Cortex of kidney (tissue), 1 donor: ENCODE data around the gene ID2.

Experiments used
- DNase-seq: peaks from one replicate; lab custom pipeline; 2025; lab: John Stamatoyannopoulos, UW

The ID2 gene

DNA sequence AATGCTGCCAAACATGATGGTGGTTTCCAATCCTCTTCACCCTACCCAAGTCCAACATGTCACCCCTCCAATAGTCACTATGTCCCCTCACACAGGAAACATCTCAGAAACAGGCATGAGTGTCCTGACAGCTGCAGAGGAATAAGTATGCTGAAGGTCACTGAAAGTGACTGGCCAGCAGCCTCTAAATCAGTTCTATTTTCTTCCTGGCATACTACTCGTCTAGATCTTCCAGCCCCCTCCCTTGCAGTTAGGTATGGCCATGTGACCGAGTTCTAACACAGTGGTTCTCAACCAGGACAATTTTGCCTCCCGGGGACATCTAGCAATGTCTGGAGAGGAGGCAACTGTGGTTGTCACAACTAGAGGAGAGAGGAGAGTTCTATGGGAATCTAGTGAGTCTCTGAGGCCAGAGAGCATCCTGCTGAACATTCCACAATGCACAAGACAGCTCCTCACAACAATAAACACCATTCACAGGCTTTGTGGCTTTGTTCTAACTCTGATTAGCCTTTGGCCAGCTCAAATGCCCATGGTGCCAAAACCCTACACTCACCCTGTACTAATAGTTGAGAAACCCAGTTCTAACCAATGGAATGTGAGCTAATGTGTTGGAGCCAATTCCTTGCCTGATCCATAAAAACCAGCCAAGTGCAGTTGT, 12.6 kb upstream of the ID2 start:
- DNase-seq = no peak

DNA sequence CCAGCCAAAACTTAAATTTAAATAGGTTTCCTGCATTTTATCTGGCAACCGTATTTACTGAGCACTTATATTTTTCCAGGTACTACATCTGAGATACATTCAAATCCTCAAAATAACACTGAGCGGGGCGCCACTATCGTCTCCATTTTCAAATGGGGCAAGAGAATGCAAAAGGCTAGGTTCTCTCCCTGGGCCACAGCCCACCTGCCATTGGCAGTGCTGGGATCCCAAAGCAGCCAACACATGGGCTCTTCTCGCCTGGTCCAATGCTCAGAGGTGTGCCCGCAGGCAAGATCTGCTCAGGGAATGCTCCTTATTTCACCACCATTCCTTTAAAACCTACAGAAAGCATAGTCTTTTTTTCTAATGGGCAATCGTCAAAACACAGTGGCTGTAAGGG, 11.3 kb upstream of the ID2 start:
- DNase-seq = no peak

DNA sequence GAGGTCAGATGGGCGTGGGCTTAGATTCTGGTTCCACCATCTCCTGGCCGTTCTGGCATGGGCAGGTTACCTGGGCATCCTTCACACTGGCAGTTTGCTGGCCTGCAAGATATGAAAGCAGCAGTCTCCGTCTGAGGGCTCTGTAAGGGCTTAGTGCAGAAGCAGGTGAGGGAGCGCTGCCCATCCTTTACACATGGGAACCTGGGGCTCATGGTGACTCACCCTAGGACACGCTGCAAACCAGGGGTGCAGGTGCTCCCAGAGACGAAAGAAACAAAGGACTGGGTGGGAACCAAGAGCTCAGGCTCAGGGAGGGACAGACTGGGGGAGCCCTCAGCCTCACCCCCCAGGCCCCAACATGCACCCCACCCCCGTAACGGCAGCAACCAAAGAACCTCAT, 10.7 kb upstream of the ID2 start:
- DNase-seq = no peak

DNA sequence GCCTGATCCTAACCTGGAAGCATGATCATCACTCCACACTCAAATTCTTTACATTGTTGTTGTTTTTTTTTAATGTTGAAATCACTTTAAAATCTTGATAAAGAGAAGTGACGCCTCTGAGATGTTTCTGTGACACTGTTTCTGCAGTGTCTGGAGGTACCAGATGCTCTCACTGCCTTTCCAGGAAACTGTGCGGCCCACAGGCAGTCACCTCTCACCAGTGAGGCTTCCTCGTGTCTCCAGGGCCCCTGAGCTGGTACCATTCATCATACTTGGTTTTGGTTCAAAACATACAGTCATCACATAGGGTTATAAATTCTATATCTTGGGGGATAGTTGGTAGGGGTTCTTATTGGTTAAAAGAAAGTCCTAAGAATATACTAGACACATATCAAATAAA, 10.1 kb upstream of the ID2 start:
- no peak for DNase-seq

DNA sequence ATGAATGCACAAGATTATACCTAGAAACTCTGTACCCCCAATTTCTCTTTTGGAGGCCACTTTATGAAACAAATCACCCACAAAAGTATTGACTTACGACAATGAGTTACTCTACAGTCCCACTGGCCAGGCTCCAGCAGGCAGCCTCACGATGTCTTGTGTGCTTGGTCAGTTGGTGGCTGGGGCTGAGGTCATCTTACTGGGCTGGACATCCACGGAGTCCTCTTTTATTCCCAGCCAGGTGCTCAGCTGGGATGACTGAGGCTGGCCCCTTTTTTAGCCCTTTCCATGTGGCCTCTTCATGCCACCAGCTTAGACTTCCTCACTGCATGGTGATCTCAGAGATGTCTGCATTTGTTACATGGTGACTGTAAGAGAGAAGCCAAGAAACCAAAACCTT, 8.9 kb upstream of the ID2 start:
- DNase-seq = no peak

DNA sequence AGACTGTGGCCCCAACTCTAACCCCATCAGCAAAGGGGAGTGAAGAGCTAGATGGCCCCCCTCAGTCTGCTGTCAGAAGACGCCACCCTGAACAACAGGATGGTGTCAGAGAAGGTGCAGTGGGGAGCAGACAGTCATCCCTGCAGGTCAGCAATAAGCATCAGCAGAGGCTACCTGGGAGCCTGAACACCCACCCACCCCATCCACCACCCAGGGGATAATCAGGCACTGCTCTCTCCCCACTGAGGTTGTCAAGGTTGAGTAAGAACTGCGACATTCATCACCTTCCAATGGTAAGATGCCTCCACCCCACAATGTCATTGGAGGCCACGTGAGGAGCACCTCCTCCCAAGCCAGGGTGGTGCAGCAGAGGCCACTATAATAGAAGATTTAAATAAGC, 8.5 kb upstream of the ID2 start:
- DNase-seq = no peak

DNA sequence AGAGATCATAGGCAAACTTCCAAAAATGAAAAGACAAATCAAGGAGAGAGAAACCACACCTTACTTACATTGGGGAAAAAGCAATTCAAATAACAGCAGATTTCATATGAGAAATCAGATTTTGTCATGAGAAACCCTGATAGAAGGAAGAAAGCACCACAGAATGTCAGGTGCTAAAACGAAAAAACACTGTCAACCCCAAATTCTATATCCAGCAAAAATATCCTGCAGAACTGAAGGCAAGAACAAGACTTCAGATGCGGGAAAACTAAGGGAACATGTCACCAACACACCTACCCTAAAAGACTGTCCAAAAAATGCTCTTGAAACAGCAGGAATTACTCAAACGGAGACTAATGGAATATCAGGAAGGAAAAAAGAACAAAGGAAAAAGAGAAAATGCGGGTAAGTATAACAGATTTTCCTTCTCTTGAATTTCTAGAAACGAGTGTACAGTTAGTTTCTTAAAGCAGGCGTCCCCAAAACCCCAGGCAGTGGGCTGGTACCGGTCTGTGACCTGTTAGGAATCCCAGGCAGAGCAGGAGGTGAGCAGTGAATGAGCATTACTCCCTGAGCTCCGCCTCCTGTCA, 7.3 kb upstream of the ID2 start:
- DNase-seq = no peak

DNA sequence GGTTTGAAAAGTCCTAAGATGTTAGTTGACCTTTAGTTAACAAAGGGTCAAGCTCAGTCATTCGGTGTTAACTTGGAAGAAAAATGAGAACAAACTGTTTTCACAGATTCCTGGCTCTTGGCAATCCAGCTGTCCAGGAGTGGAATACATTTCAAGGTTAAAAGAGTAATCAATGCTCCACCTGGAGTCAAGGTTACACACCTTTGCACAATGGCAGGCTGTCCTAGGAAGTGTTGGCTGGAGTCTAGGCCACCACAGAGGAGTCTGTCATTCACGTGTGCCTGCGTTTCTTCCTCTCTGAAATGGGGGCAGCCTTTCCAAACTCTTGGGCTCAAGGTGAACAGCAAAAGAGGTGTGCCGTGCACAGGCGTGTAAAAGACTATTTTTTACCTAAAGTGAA, 6.3 kb upstream of the ID2 start:
- no peak for DNase-seq

DNA sequence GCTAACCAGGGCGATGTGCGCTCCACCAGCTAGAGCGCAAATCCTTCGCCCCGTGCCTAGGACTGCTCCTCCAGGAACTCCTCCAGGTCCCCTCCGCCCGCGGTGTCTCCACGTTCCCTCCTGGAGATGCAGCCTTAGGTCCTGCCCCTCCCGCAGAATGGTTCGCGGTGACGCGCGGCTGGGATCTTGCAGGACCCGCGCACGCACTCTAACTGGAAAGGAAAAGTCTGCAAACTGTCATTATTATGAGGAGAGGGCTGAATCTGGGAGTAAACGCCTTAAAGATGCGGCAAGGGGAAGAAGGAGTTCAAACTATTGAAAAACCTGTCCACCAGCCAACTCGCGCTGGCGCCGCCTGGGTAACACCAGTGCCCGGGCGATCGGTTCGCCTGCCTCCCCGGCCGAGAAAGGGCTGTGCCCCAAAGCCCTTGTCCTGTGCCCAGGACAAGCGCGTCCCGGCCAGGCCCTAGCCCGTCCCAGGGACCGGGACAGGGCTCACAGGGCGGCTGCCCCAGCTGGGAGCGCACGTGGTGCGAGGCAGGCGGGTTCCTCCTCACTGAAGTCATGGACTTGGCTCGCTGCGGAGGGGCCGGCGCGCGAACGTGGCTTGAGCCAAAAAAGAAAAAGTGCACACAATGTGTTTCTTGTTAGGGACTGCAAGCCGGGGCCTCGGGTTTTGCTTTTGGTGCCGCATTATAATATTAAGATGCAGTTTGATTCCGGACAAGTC, 5.5 kb upstream of the ID2 start:
- no peak for DNase-seq

DNA sequence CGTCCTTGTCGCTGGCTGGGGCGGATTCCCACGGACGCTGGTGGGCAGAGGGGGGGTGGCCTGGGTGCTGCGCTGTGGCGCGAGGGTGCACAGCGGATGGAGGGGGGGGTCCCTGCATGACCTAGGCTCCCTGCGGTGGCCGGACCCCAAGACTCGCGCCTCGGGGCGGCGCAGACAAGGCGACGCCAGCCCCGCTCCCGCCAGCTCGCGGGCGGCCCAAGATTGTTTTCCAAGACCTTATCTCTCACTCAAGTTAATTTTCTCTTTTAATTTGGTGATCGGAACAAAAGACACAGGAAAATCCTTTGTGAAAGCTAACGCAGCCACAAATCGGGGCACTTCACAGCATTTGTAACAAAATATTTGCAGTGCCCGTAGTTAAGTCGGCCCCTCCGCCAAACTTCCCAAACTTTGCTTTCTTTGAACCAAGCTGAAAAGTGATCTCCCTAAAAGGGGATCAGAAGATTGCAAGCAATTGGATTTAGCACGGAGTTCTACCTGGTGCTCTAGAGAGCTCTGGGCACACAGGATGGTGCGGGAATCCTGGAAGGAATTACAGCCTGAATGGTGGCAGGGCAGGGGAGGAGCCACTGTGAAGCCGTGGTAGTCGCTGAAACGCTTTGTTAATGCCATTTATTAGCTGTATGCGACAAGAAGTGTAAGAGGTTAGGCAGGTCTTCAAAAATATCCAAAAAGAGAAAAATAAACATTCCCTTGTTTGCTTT, 4.8 kb upstream of the ID2 start:
- no peak for DNase-seq

DNA sequence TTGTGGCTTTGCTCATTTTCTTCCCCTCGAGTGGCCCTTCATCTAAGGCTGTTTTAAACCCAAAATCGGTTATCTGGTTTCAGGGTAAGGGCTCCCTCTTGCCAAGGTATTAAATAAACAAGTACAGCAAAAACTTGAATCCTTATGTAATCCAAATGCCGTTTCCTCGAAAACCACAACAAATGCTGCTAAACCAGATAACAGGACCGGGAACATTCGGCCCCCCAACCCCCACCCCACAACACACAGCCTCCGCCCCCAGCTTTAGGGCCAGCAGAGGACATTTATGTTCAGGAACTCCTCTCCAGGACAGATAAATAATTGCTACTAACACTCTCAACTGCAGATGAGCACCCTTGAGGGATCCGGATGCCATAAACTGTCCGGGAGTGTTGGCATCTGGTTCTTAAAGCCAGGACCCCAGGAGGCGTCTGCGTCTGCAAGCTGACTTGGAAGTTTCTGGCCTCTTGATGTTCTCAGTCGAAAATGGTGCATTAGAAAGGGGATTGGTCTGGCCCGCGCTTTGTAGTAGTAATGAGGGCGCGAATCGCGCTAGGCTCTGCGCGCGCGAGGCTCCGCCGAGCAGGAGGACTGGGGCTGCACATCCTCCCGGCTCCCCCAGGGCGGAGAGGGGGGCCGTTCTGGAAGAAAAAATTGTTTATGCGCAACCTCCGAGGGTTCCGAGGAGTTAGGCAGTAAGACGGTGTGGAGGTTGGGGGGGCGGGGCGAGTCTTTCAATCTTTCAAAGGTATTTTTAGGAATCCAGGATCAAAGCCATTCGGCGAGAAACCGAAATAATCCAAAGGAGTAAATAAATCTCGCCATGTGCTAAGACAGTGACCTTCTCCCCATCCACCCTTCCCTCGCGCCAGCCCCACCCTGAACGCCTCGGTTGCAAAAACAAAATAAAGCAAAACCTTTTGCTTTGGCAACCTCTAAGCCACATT, 3.9 kb upstream of the ID2 start:
- no peak for DNase-seq

DNA sequence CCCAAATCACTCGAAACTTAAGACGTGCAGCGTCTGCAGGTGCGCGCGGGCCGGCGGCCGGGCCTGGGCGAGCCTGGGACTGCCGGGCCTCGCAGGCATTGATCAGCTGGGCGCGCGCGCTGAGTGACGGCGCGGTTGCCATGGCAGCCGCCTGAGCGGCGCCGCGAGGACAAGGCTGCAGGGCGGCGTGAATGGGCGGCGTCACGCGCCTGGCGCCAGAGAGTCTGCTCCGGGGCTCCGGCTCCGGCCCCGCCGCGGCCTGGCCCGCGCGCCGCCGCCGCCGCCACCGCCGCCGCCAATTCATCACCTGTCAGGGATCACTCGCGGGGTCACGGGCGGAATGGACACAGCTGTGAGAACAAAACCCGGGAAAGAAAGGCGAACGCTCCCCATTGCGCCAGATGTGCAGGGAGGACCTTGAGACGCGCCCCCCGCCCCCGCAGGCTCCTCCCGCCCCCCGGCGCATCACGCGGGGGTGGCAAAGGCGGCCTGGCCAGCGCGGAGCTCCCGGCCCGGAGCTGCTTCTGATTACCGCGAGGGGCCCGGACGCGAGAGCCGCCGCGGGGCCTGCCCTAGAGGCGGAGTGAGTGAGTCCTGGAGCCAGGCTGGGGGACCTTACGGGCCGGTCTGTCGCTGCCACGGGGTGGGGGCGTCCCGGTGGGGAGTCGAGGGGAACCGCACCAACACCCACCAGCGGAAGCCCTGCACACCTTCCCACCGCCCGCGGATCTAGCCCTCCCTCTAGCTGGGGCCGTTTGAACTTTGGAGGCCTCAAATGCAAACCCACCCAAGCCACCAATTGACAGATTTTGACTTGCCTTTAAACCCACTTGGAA, 2.9 kb upstream of the ID2 start:
- no peak for DNase-seq

DNA sequence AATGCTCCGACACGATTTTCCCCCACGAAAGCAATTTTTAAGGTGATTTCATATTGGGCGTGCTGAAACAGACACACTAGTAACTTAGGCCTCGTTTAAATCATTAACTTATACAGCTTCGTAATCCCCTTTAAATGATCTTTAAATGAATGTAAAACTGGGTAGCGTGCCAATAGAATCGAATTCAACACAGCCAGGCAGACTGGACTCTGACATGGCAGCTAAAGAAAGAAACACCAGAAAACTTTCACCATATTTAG, 2.4 kb upstream of the ID2 start:
- no peak for DNase-seq

DNA sequence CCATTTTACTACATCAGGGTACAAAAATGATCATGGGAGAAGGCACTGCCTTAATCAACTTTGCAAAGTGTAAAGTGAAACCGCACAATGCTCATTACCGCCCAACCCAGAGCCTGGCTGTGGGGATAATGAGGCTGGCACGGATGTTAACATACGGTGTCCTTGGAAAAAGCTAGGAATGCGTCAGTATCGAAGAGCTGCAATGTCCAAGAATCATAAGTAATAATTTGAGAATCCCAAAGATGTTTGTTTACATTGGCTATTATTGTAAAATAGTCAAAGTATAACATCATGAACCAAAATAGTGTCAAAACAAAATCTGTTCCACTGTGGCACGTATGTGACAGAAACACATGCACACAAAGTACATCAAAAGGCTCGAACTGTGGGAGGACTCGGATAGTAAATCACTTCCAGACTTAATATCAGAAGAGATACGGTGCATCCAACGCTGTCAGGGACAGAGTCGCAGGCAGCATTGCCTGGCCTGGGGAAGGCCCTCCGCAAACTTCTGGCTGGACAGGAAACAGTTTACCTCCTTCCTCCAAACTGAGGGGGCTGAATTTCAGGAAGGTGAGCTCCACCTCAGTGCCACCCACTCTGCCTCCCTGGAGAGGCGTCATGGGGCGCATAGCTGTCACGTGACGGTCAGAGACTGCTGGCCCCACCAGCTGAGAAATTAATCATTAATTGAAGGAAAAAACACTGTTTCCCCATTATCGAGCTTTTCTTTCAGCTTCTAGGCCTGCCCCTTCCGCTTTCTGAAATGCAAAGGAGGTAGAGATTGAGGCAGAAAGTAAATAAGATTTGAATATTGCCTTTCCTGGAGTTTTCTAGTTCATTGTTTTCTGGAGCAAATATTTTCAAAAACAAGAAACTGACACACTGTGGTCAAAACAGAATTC, 1.8 kb upstream of the ID2 start:
- DNase-seq = no peak

DNA sequence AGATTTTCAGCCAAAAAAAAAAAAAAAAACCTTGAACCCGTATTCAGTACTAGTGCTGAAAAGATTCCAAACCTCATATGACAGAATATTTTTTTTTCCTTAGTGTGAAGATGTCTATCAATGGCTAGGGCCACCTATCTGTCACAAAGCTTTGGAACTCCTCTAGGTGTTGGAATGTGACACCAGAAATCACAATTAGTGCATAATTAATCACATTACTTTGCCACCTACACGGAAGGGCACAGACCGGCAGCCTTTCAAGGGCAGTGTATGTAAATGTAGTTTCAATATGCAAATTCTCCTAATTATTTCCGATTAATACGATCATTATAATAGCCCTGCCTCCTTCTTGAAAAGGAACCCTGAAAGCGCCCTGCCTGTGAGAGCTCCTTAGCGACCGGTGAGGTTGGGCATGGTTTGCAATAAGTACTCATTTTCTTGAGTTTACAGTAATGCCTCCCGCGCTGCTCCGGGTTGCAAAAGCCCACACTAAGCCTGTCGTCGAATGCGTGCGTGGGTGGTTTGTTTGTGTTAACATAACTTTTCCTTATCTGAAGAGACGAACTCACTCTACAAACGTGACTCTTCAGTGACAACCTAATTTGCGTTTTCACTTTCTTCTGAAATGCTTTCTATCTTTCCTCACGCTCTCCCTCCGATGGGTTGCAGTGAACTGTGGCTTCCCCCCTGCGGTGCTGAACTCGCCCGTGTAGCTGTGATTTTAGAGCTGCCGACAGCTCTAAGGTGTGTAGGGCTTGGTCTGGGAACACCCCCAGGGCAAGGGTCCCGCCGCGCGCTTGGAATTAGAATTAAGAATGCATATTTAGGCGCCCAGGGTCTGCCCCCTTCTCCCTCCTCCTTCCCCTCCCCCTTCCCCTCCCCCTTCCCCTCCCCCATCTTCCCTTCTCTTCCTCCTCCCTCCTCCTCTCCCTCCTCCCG, 765 bp upstream of the ID2 start:
- DNase-seq = no peak

DNA sequence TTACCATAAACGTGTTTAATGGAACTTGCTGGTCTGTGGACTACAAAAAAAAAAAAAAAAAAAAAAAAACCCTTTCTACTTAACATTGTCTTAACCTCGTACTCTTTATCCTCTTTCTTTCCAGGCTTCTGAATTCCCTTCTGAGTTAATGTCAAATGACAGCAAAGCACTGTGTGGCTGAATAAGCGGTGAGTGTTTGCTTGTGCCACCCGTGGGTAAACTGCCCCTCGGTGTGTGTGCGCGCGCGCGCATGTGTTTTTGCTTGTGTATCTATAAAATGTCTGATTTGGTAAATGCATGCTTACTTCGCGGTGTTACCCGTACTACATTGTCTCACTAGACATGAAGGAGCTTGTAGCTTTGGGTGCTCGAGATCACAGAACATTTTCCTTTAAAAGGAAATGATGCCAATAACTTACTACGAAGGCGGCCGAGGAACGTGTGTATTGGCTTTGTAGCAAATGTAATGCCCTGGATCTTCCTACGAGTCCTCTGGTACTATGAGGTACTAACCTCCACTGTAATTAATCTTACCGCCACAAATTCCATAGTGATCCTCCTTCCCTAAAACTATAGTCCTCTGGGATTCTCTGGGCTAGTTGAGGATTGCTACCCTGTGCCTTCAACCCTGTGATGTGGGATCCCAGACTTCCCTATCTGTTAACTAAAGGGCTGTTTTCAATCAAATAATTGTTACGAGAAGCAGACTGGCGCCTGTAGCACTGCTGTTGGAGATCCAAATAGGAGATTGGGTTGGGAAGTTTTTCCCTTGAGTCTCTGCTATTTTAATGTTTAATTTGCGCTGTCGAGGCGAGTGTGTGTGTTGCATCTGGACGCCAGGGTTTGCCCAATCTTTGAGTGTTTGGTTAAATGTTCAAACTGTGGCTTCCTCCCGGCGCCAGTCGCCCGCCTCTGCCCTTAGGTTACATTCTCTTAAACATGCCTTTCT, 1.1 kb downstream of the ID2 start:
- no peak for DNase-seq

DNA sequence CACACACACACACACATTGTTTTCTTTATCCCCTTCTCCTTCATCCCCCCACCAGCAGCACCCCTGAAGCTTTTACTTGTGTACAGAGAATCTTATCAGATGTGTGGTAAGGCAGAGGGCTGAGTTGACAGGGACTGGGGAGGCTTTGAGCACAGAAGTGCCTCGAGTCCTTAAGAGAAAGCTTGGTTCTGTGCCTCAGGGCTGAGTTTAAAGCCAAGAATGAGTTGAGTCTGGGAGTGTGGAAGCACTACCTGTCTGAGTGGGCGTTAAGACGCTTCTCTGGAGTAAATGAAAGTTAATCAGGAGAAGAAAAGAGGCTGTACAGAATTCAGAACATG, 2.7 kb downstream of the ID2 start:
- DNase-seq = no peak
